ENCODE measurements around the gene LRBA. TPM values are rescaled to one million over a fixed set of nuclear protein-coding genes. Genes with fewer than 3 reads are reported as not detected.

LRBA gene
- total and polyA plus RNA-seq, 2 of the 4 experiments (the other 2 are of a cell fraction), result 10.2 to 51.6 TPM

DNA sequence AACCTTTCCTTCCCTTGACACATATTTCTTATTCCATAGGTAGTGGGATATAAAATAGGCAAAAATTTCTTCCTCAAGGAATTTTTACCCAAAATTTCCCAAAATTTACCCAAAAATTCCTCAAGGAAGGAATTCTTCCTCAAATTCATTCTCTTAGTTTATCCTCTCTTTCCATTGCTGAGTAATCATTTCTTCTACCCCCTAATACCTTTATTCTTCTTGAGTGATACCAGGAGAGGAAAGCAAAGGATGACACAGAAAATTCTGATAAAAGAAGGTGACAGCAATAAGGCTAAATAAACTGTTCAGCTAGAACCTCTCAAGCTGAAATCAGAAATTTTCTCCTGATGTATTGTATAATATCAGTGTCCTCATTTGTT is 624.6 kb downstream of the LRBA start:
- ATAC-seq (ENCODE audit: low read depth), result no peak
- no peak overlapping the region for H3K14ac ChIP-seq (replicated peaks; ENCODE audit: low read depth, low read length)
- no peak overlapping the region for H3K9ac ChIP-seq (ENCODE audit: low read depth, low read length)
- BruUV-seq (replicated peaks), result no TSS peak
- H4K8ac ChIP-seq (ENCODE audit: low read depth in 2 of 2, low read length in 2 of 2), result no peak overlapping the region
- H3K79me1 ChIP-seq (ENCODE audit: low read depth in 1 of 2, low read length in 2 of 2), result no peaks in the 10 kb centered on the region
- H2BK15ac ChIP-seq (ENCODE audit: low read depth, low read length), result no peak overlapping the region
- TF ChIP-seq MAFK (IDR thresholded peaks at IDR 0.05; ENCODE audit: low read depth, low read length), result peak; percentile 32; the same call in 1 of the 2 replicates
- TF ChIP-seq, protein P1, sequence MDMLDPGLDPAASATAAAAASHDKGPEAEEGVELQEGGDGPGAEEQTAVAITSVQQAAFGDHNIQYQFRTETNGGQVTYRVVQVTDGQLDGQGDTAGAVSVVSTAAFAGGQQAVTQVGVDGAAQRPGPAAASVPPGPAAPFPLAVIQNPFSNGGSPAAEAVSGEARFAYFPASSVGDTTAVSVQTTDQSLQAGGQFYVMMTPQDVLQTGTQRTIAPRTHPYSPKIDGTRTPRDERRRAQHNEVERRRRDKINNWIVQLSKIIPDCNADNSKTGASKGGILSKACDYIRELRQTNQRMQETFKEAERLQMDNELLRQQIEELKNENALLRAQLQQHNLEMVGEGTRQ (IDR thresholded peaks at IDR 0.05; ENCODE audit: low read depth, low read length), result no peak
- TF ChIP-seq ELK1 (IDR thresholded peaks at IDR 0.05; ENCODE audit: borderline replicate concordance, low read depth, low read length), result no peak
- ChIA-PET POLR2A (ENCODE audit: unreplicated experiment) (no interaction called here), CTCF (no interaction called here)
- dilution Hi-C loops (cut with HindIII; ENCODE audit: low sequenced_read_pairs, unreplicated experiment), result no loop called here
- H3K4me2 ChIP-seq (ENCODE audit: low read depth, low read length), result no peak overlapping the region
- in situ Hi-C loops (cut with MboI; ENCODE audit: low sequenced_read_pairs), result no loop called here
- no peaks in the 10 kb centered on the region for H3K27me3 ChIP-seq (ENCODE audit: control insufficient read depth, insufficient read depth, low read length)
- H3K18ac ChIP-seq (ENCODE audit: low read depth, low read length), result no peak overlapping the region
- H3K23ac ChIP-seq (ENCODE audit: low read depth, low read length), result no peak overlapping the region
- no peak overlapping the region for H4K91ac ChIP-seq (ENCODE audit: insufficient read depth, low read depth, low read length)
- H3K36me3 ChIP-seq (ENCODE audit: control insufficient read depth, insufficient read depth, low read length), result no peaks in the 10 kb centered on the region
- H2AFZ ChIP-seq (replicated peaks; ENCODE audit: low read length, poor library complexity), result no peak overlapping the region
- no peak for DNase-seq
- H2BK5ac ChIP-seq (ENCODE audit: low read depth, low read length, poor library complexity, severe bottlenecking), result no peak overlapping the region
- H4K5ac ChIP-seq (ENCODE audit: low read depth, low read length), result no peak overlapping the region
- H2BK20ac ChIP-seq (ENCODE audit: low read depth, low read length), result no peak overlapping the region
- no peak overlapping the region for H2AK9ac ChIP-seq (replicated peaks; ENCODE audit: low read depth, low read length, poor library complexity)
- no peak overlapping the region for H3K4ac ChIP-seq (ENCODE audit: low read depth, low read length)
- no peak overlapping the region for H2BK120ac ChIP-seq (ENCODE audit: low read depth, low read length)
- H4K20me1 ChIP-seq (ENCODE audit: insufficient read depth, low read length), result no peaks in the 10 kb centered on the region
- H3K56ac ChIP-seq (ENCODE audit: extremely low read depth, insufficient read depth, low read length), result no peak overlapping the region
- H3K4me3 ChIP-seq (ENCODE audit: insufficient read depth, low read depth, low read length), result no peak overlapping the region
- H3K9me1 ChIP-seq (ENCODE audit: insufficient read depth, low read length), result 0 out of 2 replicates have a peak, but pooled peaks cover under 1% of the 10 kb centered on the region
- H2AK5ac ChIP-seq (ENCODE audit: low read depth, low read length), result no peak overlapping the region
- intact Hi-C loops (cut with micrococcal nuclease), result no loop called here
- no peaks in the 10 kb centered on the region for H3K9me3 ChIP-seq (ENCODE audit: control insufficient read depth, insufficient read depth, low read length)
- no peak overlapping the region for H3K27ac ChIP-seq (ENCODE audit: insufficient read depth, low read length)
- H3K4me1 ChIP-seq (ENCODE audit: control insufficient read depth, insufficient read depth, low read length), result peaks cover under 1% of the 10 kb centered on the region; the same call in 1 of the 2 replicates
